Activated CD4-positive, alpha-beta T cell treated with anti-CD3 and anti-CD28 coated beads, Interleukin-2, amount 50 U/mL, for 4 hours (primary cell): ENCODE results near the gene SGIP1.
"Not testable (repeated sequence)": the region's sequence is repeated elsewhere in the genome, so short reads cannot be mapped to it uniquely, and the experiment has no call there.

ENCODE experiments used
- DNase-seq, 2 experiments: peaks; one replicate each; pipeline ENCODE4 v3.0.0-alpha.2; 2020

SGIP1 gene

DNA sequence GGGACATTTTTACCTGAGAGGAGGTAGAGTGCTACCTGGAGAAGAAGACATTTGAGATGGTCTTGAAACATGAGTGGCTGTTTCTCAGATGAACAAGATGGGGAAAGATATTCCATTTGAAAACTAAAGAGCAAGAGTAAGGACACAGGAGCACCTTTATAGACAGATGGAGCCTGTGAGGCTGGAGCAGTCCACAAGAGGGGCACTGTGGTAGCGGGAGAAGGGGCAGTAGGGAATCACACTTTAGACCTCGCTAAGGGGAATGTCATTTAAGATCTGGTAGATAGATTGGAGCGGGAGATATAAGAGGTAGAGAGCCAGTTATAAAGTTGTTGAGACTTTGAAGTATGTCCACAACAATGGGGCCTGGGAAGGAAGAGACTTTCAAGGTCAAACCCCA, 241.7 kb downstream of the SGIP1 start:
- DNase-seq: no peak

DNA sequence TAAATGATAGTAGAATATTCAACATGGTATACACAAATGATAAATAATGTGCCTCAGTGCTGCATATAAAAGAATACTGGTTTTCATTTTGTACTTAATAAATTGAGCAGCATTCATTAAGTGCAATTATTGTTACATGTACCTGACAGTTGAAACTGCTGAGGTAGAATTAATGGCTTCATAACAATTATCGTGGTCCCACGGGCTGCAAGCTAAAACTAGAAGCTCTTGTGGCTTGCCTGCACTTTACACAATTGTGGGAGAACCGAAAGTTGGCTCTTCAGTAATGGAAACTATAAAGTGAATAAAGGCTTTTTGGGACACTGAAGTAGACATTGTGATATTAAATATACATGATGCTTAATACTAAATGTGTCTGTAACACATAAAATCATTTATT, 243.9 kb downstream of the SGIP1 start:
- DNase-seq: no peak

DNA sequence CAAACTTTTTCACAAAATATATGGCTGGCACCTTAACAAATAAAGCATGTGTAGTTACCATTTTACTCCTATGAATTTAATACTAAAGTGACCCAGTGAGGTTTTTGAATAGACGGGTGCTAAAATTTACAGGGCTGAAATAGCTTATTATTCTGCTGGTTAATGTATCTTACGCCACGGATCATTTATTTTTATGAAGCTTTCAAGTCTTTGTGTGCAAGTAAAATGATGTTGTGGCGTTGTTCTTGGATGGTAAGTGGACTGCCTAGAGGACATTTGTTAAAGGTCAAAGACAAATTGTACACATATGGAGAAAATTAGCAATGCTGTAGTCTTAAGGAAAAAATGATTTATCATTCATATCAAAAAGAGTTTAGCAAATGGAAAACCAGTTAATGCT, 244.3 kb downstream of the SGIP1 start:
- no peak for DNase-seq

DNA sequence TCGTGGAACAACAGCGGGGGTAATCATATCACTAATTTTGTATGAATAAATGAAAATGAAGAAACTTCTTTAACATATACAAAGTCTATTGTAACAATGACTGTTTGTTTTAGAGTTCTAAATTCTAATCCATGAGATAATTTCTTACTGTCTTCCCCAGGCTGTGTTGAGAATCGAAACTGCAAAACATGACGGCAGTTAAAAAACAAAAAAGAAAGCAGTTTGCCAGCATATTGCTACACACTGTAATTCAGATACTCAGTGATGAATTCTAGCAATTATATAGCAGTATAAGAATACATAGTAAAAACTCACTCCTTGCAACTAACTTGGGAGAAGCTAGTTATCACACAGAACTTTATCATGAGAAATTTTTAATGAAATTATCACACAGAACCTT, 245.0 kb downstream of the SGIP1 start:
- no peak for DNase-seq

DNA sequence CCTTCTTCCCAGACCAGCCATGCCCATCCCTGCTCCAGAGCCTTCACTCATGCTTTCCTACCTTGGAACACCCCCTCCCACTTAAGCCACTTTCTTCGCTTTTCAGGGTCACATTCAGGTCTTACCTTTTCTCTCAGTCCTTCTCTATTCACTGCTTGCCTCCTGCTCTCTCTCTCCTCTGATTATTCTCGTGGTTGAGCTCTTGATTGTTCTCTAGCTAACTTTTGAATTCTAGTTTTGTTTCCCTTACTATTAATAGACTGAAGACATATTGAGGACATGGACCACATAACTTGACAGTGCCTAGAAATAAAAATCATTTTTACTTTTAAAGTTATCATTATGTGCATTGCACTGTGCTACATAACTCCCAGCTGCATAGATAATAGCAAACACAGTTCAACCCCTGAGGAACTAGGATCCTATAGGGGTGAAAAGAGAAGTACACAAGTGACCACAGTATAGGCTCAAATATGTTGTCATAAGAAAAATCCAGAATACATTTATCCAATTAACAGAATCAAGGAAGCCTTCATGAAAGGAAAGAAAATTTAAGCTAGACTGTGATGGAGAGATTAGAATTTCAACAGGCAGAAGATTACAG, 245.6 kb downstream of the SGIP1 start:
- no peak for DNase-seq

DNA sequence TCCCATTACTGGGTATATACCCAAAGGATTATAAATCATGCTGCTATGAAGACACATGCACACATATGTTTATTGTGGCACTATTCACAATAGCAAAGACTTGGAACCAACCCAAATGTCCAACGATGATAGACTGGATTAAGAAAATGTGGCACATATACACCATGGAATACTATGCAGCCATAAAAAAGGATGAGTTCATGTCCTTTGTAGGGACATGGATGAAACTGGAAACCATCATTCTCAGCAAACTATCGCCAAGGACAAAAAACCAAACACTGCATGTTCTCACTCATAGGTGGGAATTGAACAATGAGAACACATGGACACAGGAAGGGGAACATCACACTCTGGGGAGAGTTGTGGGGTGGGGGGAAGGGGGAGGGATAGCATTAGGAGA, 251.8 kb downstream of the SGIP1 start:
- not testable (repeated sequence) for DNase-seq

DNA sequence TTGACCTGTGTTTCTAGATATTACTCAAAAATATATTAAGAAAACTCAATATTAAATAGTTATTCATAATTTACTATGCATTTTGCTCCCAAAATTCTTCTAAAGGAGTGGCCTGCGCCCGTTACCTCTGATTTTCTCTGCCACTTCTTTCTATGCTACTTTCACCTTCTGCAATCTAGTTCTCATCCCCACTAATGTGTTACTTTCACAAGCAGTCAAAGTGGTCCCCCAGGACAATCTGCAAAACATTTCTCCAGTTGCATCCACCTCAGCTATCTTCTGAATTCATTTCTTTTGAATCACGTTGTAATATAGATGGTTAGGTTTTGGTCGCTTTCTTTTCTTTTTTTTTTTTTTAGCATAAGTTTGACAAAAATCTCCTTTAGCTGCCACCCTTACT, 253.7 kb downstream of the SGIP1 start:
- no peak for DNase-seq

DNA sequence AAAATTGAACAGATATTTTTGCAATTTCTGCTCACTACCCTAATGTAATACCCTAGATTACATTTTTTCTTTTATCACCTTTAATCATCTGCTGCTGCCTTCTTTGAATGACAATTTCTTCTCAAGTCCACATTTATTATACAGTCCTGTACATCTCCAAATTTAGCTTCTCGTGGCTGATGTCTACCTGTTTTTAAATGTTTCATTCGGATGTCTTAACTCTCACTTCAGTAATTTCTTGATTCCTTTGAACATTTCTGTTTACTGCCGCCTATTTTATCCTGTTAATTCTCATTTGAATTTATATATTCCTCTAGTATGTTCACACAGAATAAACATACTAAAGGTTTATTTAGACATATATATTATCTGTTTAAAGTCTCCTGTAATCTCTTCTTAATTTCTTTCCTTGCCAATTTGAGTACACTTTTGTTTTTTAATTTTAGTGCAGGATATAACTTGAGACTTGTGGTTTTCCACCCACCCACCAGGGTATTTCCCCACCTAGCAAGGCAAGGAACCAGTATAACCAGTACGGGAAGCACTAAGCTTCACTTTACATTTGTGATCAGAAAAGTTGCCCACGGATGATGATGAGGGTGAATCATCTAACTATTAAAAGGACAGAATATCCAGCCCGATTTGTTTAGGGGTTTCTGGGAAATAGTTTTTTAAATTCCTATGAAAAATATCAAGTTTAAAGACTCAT, 254.4 kb downstream of the SGIP1 start:
- peak; percentile 53 to 59 for DNase-seq

DNA sequence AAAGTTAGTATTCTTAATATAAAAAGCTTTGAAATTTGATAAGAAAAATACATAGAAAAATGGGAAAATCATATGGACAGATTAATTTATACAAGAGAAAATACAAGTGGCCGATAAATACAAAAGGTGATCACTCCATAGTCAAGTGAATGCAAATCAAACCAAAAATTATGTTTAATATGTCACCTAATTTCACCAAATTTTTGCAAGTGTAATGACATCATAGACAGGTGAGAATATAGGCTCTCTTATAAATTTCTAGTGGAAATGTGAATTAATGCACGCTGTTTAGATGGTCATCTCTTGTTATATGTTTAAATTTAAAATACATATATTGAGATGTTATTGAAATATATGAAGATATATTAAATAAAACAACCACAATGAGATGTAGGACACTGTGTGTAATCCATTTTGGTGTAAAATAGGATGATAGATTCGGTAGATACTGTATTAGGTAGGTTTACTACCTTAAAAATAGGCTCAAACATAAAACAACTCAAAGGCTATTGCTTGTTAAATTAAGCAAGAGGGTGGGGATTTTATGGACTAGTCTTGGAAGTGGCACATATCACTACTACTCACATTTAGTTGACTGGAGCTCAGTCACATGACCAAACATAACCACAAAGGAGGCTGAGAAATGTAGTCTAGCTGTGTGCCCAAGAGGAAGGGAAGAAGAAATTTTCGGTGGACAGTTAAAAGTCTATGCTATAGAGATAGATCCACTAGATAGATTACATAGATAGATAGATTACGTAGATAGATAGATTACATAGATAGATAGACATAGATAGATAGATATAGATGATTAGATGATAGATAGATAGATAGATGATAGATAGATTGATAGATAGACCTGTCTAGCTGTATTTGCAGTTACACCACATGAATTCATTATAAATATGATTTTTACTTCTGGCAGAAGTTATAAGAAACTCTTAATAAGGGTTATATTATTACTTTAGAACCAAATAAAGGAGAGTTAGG, 258.0 kb downstream of the SGIP1 start:
- no peak for DNase-seq

DNA sequence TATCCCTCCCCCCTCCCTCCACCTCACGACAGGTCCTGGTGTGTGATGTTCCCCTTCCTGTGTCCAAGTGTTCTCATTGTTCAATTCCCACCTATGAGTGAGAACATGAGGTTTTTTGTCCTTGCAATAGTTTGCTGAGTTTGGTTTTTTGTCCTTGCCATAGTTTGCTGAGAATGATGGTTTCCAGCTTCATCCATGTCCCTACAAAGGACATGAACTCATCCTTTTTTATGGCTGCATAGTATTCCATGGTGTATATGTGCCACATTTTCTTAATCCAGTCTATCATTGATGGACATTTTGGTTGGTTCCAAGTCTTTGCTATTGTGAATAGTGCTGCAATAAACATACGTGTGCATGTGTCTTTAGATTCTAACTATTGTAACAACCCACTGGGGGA, 261.9 kb downstream of the SGIP1 start:
- DNase-seq: not testable (repeated sequence)
